GM12873 (cell line): ENCODE measurements around the gene ABHD4.
A peak's percentile ranks its signal among the peaks of the same experiment; 100 is the strongest.

ENCODE experiments used
- CTCF ChIP-seq: IDR thresholded peaks from 2 replicates; pipeline ENCODE4 v1.5.1; 2012; ENCODE audit warnings: low read depth, mild to moderate bottlenecking, moderate library complexity, low read length, control low read depth; ENCODE audit not compliant: insufficient read depth; ENCODE audit errors: missing control alignments

Gene ABHD4

GRCh38 chr14:22553445-22553844, 44.7 kb upstream of the ABHD4 start:
- no peak for TF ChIP-seq CTCF

- no peak for TF ChIP-seq CTCF
Measured at GRCh38 chr14:22554498-22555383, 43.4 kb upstream of the ABHD4 start.

GRCh38 chr14:22555384-22556011, 42.6 kb upstream of the ABHD4 start:
- TF ChIP-seq CTCF: no peak

- peak; percentile 14 for TF ChIP-seq CTCF
Measured at GRCh38 chr14:22556021-22556989, 41.8 kb upstream of the ABHD4 start.

GRCh38 chr14:22556990-22557623, 41.0 kb upstream of the ABHD4 start:
- peak; percentile 81 for TF ChIP-seq CTCF

- TF ChIP-seq CTCF: no peak
Measured at GRCh38 chr14:22557846-22558220, 40.3 kb upstream of the ABHD4 start.
